NCI-H748 (cell line): Measurements from ENCODE around the gene CCR9.

Source experiments
- DNase-seq: peaks from one replicate; lab custom pipeline; 2025; ENCODE audit not compliant: unreplicated experiment; lab: John Stamatoyannopoulos, UW

CCR9 gene

GRCh38 chr3:45872569-45872968 lies 13.8 kb upstream of the CCR9 start:
- DNase-seq: no peak

GRCh38 chr3:45873036-45873435 lies 13.3 kb upstream of the CCR9 start:
- no peak for DNase-seq

GRCh38 chr3:45873638-45874037 lies 12.7 kb upstream of the CCR9 start:
- DNase-seq: no peak

- DNase-seq: no peak
Observed at GRCh38 chr3:45874677-45875346, 11.5 kb upstream of the CCR9 start.

- DNase-seq: no peak
Observed at GRCh38 chr3:45878124-45878523, 8.2 kb upstream of the CCR9 start.

- DNase-seq: no peak
Observed at GRCh38 chr3:45880725-45881077, 5.6 kb upstream of the CCR9 start.

GRCh38 chr3:45881078-45882022 lies 5.0 kb upstream of the CCR9 start:
- no peak for DNase-seq

- no peak for DNase-seq
Observed at GRCh38 chr3:45884368-45885201, 1.8 kb upstream of the CCR9 start.

- no peak for DNase-seq
Observed at GRCh38 chr3:45887285-45887684, 942 bp downstream of the CCR9 start.

- no peak for DNase-seq
Observed at GRCh38 chr3:45887759-45888511, 1.6 kb downstream of the CCR9 start.

- DNase-seq: no peak
Observed at GRCh38 chr3:45889337-45889736, 3.0 kb downstream of the CCR9 start.

GRCh38 chr3:45890405-45890804 lies 4.1 kb downstream of the CCR9 start:
- DNase-seq: peak; percentile 20

- no peak for DNase-seq
Observed at GRCh38 chr3:45892161-45892560, 5.8 kb downstream of the CCR9 start.

- DNase-seq: no peak
Observed at GRCh38 chr3:45894015-45894414, 7.7 kb downstream of the CCR9 start.

- peak; percentile 11 for DNase-seq
Observed at GRCh38 chr3:45895686-45896468, 9.5 kb downstream of the CCR9 start.

- no peak for DNase-seq
Observed at GRCh38 chr3:45896956-45897355, 10.6 kb downstream of the CCR9 start.

- no peak for DNase-seq
Observed at GRCh38 chr3:45904931-45905330, 18.6 kb downstream of the CCR9 start.

- no peak for DNase-seq
Observed at GRCh38 chr3:45905755-45906154, 19.4 kb downstream of the CCR9 start.

GRCh38 chr3:45906681-45907407 lies 20.5 kb downstream of the CCR9 start:
- DNase-seq: peak; percentile 2
